ENCODE data around the gene MN1.

- TF ChIP-seq CTCF (IDR thresholded peaks at IDR 0.05): no peak
- TF ChIP-seq POLR2A (IDR thresholded peaks at IDR 0.05): no peak
Observed at GRCh38 chr22:27834364-27835185, 33.0 kb upstream of the MN1 start.
